Measurements from ENCODE around the gene HERC3. TPM values are rescaled to one million over a fixed set of nuclear protein-coding genes. Genes with fewer than 3 reads are reported as not detected.

HERC3 gene
- 10 to 100 TPM; 45.0 to 60.7 (median 51.9) TPM for total RNA-seq

DNA sequence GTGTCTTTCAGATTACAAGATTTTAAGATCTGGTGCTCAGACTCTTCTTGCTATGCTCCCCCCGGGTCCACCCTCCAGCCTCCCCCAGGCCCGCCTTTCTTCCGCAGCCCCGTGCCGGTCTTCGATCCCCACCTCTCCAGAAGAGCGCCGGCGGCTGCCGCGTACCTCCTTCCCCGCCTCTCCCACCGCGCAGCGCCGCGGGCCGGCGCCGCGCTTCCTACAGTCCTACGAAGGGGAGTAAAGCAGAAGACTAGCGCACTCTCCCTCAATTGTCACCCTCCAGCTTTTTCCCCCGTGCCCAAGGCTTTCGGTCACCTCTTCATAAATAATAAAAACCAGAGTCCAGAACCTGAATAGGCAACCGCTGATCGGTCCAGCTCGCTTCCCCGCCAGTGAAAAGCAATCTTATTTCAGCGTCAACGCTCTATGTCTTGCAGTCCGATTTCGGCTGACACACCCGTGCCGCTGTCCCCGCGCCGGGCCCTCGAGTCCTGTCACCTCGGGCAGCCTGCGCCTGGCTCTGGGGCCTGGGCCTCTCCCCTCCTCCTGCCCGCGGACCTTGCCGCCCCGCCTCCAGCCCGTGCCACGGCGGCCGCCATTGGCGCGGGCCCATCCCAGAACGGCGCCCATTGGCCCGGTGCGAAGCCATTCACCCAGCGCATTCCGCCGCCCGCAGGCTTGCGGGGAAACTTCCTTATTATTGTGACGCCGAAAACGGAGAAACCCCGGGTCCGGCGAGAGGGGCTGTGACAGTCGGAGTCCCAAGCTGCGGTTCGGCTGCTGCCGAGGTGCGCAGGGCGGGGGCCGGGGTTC lies at the start of gene HERC3:
Gene HERC3, plus strand, starts transcription at position 694 of the 813 bp plus-strand sequence. CDS start 13,344 bp downstream, outside the sequence.
- H3K27me3 ChIP-seq, result no peaks in the 10 kb centered on the region
- H3K36me3 ChIP-seq, result peaks cover 0 to 14% of the 10 kb centered on the region in 2 donors
- peak; percentile 98 for ATAC-seq
- H3K4me1 ChIP-seq, result peaks cover 0 to 44% (median 7%) of the 10 kb centered on the region in 3 donors
- 1 to 2% methylated on average over 9 to 24 of the region's 73 CpGs for WGBS, 2 donors (ENCODE audit: low coverage in 1 of 2)
- H3K4me3 ChIP-seq, result peak within 1 kb of the TSS; percentile 88
- H3K9me3 ChIP-seq, result no peaks in the 10 kb centered on the region
- peak within 1 kb of the TSS; percentile 92 to 97 (median 97) for H3K27ac ChIP-seq
- TF ChIP-seq POLR2AphosphoS5 (IDR thresholded peaks at IDR 0.05) (peak; percentile 50), EP300 (IDR thresholded peaks at IDR 0.05) (no peak), POLR2A (IDR thresholded peaks at IDR 0.05) (peak; percentile 30 to 47)
- TF ChIP-seq, protein P1, sequence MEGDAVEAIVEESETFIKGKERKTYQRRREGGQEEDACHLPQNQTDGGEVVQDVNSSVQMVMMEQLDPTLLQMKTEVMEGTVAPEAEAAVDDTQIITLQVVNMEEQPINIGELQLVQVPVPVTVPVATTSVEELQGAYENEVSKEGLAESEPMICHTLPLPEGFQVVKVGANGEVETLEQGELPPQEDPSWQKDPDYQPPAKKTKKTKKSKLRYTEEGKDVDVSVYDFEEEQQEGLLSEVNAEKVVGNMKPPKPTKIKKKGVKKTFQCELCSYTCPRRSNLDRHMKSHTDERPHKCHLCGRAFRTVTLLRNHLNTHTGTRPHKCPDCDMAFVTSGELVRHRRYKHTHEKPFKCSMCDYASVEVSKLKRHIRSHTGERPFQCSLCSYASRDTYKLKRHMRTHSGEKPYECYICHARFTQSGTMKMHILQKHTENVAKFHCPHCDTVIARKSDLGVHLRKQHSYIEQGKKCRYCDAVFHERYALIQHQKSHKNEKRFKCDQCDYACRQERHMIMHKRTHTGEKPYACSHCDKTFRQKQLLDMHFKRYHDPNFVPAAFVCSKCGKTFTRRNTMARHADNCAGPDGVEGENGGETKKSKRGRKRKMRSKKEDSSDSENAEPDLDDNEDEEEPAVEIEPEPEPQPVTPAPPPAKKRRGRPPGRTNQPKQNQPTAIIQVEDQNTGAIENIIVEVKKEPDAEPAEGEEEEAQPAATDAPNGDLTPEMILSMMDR (IDR thresholded peaks at IDR 0.05), result peak in 2 of 4 experiments; percentile 35 to 39

DNA sequence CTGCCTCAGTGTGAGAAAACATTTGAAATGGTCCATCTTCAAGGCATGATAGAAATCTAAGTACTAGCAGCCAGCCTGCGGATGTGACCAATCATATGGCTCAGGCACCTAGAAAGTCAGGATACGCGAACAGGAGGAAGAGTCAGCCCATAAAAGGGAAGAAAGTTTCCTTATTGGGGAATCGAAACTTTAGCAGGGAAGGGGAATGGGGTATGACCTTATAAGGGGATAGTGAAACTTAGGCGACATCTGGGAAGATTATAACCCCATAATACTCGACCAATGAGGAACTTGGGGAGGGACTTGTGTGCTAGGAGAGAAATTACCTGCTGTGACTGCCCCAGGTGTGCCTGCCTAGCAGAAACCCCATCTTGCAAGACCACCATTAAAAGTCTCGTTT lies 42.5 kb upstream of the HERC3 start:
- no peak overlapping the region for H3K4me3 ChIP-seq
- H3K36me3 ChIP-seq, result no peaks in the 10 kb centered on the region
- no peaks in the 10 kb centered on the region for H3K4me1 ChIP-seq
- no peaks in the 10 kb centered on the region for H3K9me3 ChIP-seq
- H3K27me3 ChIP-seq, result no peaks in the 10 kb centered on the region
- ATAC-seq, result no peak
- H3K27ac ChIP-seq, result no peak overlapping the region
- TF ChIP-seq EP300 (IDR thresholded peaks at IDR 0.05) (no peak), POLR2AphosphoS5 (IDR thresholded peaks at IDR 0.05) (no peak), POLR2A (IDR thresholded peaks at IDR 0.05) (no peak)
- TF ChIP-seq, protein P1 (IDR thresholded peaks at IDR 0.05), result no peak
- 78% methylated on average over 3 of the region's 7 CpGs; no CpG with 5 or more reads in 1 of the 2 donors for WGBS, 2 donors (ENCODE audit: low coverage in 1 of 2)

DNA sequence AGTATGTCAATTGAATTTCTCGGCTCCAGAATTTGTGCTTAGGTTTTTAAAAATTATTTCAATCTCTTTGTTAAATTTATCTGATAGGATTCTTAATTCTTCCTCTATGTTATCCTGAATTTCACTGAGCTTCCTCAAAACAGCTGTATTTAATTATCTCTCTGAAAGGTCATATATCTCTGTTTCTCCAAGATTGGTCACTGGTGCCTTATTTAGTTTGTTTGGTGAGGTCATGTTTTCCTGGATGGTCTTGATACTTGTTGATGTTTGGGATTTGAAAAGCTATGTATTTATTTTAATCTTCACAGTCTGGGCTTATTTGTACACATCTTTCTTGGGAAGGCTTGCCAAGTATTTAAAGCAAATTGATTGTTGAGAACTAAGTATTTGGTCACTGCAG lies 24.7 kb upstream of the HERC3 start:
- TF ChIP-seq POLR2AphosphoS5 (IDR thresholded peaks at IDR 0.05) (no peak), EP300 (IDR thresholded peaks at IDR 0.05) (no peak), POLR2A (IDR thresholded peaks at IDR 0.05) (no peak)
- TF ChIP-seq, protein P1 (IDR thresholded peaks at IDR 0.05), result no peak
- WGBS, 2 donors (ENCODE audit: low coverage in 1 of 2), result 85 to 86% methylated on average over 1 of the region's 1 CpG
- Histone ChIP-seq H3K4me1 (no peaks in the 10 kb centered on the region), H3K27me3 (no peaks in the 10 kb centered on the region), H3K27ac (no peak overlapping the region), H3K4me3 (no peak overlapping the region), H3K9me3 (no peaks in the 10 kb centered on the region), H3K36me3 (no peaks in the 10 kb centered on the region)
- no peak for ATAC-seq

DNA sequence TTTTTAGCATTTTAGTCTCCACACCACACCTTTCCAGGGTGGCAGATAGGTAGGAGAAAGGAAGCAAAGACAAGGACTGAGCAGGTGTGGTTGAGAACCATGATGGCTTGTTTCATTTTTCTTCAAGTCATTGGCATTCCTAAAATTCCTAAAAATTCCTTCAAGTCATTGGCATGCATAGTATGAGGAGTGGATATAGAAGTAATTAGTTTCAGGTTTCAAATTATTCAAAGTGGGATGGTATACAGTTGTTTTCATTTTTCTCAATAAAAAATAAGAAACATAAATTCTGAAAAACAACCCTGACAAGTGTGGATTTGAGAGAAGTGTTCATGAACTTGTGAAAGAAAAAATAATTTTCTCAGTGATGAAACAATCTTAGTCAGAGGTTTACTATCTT lies 22.3 kb upstream of the HERC3 start:
- H3K36me3 ChIP-seq, result no peaks in the 10 kb centered on the region
- no peak for ATAC-seq
- no peak overlapping the region for H3K4me3 ChIP-seq
- TF ChIP-seq, protein P1 (IDR thresholded peaks at IDR 0.05), result no peak
- TF ChIP-seq POLR2A (IDR thresholded peaks at IDR 0.05) (no peak), POLR2AphosphoS5 (IDR thresholded peaks at IDR 0.05) (no peak), EP300 (IDR thresholded peaks at IDR 0.05) (no peak)
- H3K27me3 ChIP-seq, result no peaks in the 10 kb centered on the region
- no peak overlapping the region for H3K27ac ChIP-seq
- peaks cover 7 to 9% (median 7%) of the 10 kb centered on the region in 3 donors for H3K4me1 ChIP-seq
- H3K9me3 ChIP-seq, result no peaks in the 10 kb centered on the region

Data from gastroesophageal sphincter (tissue), 4 donors.